GM21717 (cell line): ENCODE data around the gene ETV1.
A peak's percentile ranks its signal among the peaks of the same experiment; 100 is the strongest.

Experiments
- ATAC-seq: cut with Tn5 transposase; IDR thresholded peaks from one replicate; pipeline ENCODE4 v1.9.1; 2021; ENCODE audit warnings: mild to moderate bottlenecking, moderate library complexity; ENCODE audit not compliant: unreplicated experiment

The ETV1 gene

DNA sequence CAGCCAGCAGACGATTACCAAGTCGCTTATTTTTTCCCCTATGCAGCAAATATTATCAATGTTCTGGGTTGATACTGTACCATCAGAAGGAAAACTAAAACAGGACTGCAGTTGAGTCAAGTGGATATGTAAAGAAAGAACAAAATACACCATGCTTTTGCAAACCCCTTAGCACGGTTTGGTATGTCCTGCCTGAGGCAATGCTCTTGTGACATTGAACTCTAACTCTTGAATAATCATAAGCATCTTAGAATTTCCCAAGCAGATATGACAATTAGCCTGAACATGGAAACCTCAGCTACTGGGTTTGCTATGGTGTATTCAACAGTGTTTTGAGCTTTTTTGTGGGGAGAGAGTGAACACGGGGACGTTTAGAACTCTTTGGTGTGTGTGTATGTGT, 107.4 kb downstream of the ETV1 start:
- no peak for ATAC-seq

DNA sequence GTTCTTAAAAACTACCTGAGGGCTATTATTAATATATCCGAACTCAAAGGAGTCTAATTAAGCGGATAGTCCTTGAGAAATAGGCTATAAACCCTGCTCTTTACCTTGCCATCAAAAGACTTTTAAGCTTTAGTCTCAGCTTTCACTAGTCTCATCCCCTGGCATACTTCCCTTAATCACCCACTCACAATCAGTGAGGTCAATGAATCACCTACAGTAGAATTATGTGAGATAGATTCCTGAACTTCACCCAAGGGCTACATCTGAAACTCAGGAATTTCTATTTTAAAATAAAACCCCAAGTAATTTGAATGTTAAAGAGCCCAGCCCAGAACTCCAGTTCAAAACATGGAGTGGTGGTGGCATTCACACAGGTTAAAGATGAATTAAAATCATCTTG, 108.7 kb downstream of the ETV1 start:
- no peak for ATAC-seq

DNA sequence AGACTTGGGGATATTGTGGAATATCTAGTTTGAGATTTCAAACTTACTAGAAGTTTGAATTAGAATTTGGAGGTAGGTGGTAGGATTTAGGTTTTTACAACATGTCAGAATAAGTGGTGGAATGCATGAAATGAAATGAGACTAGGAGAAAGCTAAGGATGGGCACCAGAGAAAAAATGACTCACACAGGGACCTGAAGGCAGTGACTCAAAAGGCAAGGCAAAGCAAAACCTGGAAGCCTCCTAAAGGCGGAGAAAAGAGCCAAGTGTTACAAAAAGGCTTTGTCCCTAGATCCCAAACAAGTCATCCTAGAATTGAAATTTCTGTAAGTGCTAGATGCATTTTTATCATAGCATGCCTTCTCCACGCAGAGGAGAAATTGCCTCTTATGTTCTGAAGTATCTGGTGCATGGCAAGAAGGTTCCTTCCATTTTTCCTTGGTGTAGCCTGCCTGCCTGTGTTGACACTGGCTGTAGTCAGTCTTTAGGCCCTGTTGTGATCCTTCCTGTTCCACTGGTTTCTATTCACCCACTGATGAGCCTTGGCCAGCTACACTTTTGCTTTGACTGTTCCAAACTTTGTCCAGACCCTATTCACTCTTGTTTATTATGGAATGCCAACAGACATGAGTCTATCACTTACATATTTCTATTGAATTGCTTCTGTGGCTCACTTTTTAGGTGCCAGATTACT, 109.3 kb downstream of the ETV1 start:
- no peak for ATAC-seq

DNA sequence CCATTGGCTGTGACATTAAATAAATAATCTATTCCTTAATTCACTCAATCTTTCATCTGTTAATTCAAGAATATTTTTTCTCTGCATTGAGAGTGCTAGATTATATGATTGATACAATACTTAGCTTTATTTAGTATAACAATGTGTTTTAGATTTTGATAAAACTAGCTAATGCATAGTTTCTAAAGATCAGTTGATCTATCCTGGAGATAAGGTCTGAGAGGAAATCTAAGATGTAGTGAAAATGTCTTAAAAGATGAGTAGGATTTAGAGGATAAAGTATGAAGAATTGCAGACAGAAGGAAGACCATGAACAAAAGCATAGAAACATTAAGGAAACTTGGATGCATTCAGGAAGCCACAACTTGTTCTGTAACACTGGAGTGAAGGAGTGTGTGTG, 110.3 kb downstream of the ETV1 start:
- no peak for ATAC-seq

DNA sequence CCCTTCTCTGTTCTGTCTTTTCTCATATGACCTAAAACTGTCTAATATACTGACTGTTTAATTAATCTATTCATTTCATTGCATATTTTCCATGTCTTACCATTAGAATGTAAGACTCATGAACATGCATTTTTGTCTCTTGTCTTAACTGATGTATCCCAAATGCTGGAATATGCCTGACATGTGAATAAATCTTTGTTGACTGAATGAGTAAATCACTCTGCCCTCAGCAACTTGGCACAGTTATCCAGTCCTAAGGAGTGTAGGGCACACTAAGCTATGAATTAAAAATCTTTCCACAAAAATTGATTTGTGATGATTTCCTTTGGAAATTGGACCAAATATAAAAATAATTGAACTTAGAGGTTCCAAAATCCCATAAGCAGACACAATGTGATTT, 111.3 kb downstream of the ETV1 start:
- no peak for ATAC-seq

DNA sequence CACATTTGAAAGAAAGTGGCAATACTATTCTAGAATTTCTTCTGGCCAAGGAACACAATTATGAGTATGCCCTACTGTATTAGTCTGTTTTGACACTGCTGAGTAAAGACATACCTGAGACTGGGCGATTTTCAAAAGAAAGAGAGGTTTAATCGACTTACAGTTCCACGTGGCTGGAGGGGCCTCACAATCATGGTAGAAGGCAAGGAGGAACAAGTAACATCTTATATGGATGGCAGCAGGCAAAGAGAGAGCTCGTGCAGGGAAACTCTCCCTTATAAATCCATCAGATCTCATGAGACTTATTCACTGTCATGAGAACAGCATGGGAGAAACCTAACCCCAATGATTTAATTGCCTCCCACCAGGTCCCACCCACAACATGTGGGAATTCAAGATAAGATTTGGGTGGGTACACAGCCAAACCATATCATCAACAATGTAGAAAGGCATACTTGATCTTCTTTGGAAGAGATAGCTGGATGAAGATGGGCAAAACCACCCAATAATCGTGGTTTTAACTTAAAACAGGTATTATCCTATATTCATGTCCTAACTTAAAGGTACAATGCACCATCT, 113.9 kb downstream of the ETV1 start:
- ATAC-seq: no peak

DNA sequence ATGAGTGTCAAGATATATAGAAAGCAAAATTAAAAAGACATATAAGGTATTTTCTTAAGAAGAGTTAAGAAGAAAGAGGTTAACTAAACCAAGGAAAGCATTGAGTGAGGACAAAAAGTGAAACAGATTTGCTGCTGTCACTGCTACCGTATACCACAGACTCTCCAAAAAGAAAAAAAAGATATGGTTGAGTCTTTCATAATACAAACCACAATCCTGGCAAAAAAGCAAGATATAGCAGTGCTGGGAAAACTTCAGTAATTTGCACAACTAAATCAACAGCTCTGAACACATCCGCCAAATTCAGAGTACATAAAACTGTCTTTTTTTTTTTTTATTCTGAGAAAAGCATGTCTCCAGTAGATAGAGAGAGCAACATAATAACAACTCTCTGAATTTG, 114.7 kb downstream of the ETV1 start:
- ATAC-seq: no peak

DNA sequence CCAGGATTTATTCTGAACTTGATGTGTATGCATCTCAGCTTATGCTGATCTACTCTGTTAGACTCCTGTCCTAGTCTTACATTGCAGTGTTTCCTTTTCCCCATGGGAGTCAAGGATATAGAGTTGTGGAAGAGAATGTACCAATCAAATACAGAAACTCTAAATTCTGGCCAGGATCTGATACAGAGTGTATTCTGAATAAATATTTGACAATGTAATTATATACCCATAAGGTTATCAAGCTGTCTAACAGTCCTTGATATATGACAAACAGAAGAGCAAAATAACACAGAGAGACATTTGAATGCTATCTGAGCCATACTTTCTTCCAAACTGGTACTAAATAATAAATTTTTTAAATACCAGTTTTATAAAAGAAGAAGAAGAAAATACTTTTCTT, 116.8 kb downstream of the ETV1 start:
- no peak for ATAC-seq

DNA sequence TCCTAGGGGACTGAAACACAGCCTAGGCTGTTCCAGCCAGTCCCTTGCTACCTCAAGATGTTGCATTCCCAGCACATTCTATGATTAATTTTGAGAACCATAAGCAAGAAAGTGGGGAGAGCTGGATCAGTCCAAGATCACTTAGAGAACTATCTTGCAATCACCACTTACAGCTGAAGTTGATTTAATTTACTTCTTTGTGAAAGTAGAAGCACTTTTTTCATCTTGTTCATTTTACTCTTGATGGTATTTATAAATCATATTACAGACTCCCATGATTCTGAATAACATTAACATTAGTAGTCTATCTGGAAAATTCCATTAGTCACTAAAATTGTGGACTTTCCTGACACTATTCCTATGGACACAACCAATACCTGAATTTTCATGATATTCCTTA, 118.5 kb downstream of the ETV1 start:
- no peak for ATAC-seq

DNA sequence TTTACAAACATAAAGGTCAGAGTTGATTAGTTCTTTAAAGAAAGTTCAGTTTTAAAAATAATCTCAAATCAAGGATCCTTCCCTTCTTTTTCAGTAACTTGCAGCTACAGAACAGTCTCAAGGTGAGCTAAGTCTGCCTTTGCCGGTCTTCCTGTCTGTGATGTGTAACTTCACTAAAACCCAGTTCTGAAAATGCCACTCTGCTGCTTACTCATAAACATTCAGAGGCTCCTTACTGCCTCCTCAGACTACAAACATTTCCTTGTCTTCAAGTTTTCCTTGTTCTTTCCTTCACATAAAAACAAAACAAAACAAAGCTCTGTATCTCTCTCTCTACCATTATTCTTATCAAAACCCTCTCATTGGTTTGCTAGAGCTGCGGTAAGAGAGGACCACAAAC, 128.7 kb downstream of the ETV1 start:
- ATAC-seq: no peak

DNA sequence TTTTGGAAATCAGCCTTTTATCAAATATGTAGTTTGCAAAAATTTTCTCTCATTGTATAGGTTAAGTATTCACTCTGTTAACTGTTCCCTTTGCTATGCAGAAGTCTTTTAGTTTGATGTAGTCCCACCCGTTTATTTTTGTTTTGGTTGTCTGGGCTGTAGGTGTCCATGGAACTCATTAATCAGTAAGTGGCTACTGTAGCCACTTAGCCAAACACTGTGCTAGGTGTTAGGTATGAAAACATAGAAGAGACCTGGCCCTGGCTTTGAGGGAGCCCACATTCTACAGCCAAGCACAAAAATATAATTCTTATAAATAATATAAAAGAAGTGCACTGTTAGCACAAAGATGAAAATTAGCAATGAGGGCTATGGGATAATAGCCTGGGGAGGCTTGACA, 133.5 kb downstream of the ETV1 start:
- ATAC-seq: no peak

DNA sequence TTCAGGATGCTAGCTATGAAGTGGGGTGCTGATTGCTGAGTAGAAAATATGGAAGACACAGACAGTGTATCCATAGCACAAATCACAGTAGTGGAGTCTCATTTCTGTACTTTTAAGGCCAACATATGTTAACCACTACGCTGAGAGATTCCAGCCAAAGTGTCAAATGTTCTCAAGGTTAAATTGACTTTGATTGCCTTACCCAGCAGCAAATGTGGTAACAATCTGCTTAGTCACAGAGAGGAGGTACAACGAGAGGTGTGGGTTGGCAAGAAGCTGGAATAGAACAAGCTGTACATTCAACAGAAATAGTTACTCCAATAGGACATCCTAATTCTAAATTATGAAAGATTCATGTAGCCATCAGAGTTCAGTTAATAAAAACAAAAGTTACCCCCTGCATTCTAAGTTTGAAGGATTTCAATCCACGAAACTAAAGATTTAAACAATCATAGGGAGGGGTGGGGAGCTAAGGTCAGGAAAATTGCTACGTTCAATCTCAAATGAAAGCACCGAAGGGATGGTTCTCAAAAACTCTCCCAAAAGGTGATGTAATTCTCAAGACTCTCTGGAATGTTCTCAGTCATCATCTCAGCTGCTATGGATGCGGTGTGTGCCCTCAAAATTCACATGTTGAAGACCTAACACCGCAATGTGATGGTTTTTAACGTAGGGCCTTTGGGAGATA, 137.0 kb downstream of the ETV1 start:
- ATAC-seq: no peak

DNA sequence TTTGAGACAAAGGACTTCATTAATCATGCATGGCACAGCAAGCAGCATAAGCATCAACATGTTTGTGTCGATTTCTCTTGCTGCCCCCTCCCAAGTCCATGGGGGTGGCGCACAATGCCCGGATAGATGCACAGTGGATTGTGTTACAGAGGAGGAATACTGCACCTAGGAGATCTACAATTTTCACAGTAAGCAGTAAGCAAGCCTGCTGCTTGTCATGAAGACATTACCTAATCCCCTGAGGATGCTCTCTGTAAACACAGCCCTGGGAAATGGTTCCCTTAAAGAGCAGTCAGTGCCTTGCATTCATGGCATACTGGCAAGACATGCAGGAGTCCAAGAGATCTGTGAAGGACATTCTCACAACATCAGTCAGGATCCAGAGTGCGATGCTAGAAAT, 137.7 kb downstream of the ETV1 start:
- no peak for ATAC-seq

DNA sequence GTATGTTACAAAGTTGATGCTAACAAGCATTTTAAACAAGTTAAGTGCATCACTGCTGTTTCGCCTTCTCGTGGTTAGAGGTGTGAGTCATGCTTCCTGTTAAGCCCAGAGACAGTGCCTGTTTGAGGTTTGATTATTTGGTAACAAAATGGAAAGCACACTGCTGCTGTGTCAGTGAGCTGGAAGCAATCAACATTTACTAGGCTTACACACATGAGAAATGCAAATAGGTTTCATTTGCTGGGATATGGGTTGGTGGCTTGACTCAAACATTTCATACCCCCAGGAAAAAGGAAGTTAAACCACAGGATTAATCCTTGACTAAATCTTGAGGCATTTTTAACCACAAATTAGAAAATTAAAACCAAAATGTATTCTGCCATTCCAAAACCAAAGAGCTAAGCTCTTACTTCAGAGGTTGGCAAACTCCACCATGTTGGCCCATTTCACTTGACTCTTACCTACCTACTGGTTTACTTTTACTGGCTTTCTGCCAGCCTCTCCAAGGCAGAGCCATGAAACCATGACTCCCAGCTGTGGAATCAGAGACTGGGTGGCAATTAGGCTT, 139.2 kb downstream of the ETV1 start:
- ATAC-seq: peak; percentile 97

DNA sequence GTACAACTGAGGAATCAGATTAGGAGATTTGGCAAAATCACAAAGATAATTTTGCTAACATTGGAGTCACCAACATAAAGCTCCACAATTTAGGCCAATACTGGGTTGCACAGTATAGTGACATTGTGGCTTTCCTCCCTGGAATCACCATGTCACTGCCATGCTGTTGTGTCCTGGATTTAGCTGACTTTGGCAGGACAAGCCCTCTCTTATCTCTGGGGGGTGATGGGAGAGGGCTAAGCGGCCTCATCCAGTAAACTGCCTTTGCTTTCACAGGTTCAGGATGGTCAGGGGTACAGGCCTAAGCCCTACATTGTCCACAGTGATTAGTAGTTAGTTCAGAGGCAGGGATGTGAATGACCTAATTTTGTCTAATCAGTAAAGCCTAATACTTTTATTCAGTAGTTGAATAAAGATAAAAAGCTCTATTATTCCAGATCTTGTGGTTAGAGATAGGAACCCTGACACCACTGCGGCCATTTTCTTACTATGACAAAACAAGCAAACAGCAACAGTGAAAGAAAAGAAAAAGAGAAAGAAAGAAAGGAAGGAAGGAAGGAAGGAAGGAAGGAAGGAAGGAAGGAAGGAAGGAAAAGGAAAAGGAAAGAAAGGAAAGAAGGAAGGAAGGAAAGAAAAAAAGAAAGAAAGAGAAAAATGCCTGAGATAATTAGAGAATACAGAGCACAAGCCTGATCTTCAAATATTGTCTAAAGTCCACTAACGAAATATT, 140.1 kb downstream of the ETV1 start:
- ATAC-seq: no peak

DNA sequence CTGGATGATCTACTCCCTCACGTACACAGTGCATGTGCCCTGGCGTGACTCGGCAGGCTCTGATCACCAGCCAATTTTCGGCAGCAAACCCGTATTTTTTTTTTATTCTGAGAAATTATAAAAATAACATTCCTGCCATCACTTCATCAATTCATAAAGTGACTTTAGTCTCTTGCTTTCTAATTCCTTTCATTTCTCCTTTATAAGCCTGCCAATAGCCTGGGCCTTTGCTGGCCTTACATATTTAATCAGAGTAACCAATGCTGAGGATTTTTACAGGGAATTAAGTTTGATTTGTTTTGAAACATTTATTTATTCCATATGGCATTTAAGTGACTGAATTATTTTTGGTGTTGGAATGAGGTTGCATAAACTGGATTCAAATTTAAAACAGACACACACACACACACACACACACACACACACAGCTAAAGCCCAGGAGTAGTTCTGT, 140.8 kb downstream of the ETV1 start:
- ATAC-seq: no peak

DNA sequence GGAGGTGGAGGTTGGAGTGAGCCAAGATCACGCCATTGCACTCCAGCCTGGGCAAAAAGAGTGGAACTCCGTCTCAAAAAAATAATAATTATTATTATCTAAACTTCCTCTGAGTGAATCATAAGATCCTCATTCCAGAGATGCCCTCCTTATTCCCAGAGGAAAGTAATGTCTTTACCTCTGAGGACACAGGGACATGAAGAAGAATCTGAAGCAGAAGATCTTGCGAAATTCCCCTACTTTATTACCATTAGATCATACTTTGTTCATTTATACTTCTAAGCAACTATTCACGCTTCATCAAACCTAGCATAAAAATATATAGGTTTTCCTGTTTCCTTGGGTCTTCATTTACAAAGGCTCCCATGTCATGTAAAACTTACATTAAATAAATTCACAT, 143.1 kb downstream of the ETV1 start:
- no peak for ATAC-seq

DNA sequence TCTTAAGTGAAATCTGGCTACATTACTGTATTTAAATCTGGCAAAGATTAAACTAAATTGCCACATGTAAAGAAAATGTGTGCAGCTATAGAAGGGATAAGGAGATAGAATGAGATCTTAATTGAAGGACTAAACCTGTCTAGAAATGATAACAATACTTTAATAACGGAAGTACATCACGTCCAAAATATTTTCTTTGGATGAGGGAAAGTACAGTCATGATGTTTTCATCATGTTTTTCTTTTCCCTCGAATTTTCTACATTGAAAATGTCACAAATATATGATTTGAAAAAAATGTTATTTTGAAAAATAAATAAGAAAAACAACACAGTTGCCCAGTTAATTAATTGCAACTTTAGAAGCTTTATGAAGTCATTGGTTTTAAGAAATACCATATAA, 143.9 kb downstream of the ETV1 start:
- ATAC-seq: no peak

DNA sequence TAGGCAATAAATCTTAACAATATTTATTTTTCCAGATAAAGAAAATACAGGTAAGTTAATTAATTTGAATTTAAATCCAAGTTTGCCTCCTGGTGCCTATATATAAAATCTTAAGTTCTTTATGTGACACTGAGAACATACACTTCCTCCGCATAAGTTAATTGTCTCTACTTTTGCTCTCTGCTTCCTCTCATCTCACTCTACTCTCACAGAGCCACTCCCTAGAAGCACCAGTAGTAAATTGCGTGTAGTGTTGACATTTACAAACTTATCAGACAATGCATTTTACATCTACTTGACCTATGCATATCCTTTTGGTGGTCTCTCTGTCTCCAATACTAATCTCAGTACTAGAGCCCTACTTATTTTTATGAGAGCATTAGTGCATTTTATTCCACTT, 144.5 kb downstream of the ETV1 start:
- ATAC-seq: no peak

DNA sequence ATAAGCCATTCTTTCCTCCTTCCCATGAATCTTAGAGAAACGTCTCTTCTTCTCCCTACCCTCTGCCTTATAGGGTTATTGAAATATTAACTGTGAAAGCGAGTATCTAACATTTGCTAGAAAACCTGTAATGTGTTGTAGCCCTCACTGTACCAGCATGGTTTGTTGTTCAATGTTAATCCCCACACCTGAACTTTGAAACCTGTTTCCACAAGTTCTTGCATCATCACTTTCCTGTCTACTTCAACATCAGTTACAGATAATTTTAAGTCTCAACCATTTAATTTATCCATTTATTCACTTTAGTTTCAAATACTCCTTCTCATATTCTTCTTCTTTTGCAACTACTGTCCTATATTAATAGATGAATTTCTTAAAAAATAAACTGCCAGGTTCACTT, 148.2 kb downstream of the ETV1 start:
- no peak for ATAC-seq
